ENCODE data around the gene MTHFS. TPM values are rescaled to one million over a fixed set of nuclear protein-coding genes. Genes with fewer than 3 reads are reported as not detected.

Gene MTHFS
- total RNA-seq, 2 experiments from 2014 or later, result 27.3 to 28.4 TPM

- intact Hi-C loops (cut with micrococcal nuclease), result no loop called here
- POLR2A ChIA-PET, result no interaction called here
- no peak overlapping the region for H3K27ac Mint-ChIP-seq
- no peak overlapping the region for H3K4me3 Mint-ChIP-seq
- H3K36me3 Mint-ChIP-seq (ENCODE audit: low read depth), result peaks cover 5% of the 10 kb centered on the region
- CTCF ChIA-PET, result interaction anchor here (1.8 kb wide), 1 partner anchor 21 kb away, joined by 6 read pairs; no protein-coding TSS in a partner anchor
- H3K27me3 Mint-ChIP-seq, result no peaks in the 10 kb centered on the region
- TF ChIP-seq CTCF (IDR thresholded peaks at IDR 0.05), result no peak
- peaks cover 3% of the 10 kb centered on the region for H3K4me1 Mint-ChIP-seq (ENCODE audit: low read depth)
- ATAC-seq (no peak), DNase-seq (no peak)
- H3K9me3 Mint-ChIP-seq, result no peaks in the 10 kb centered on the region
These were observed 64.3 kb downstream of the MTHFS start for GRCh38 chr15:79832367-79833120.

- Mint-ChIP-seq H3K4me3 (no peak overlapping the region), H3K9me3 (no peaks in the 10 kb centered on the region), H3K36me3 (ENCODE audit: low read depth) (peaks cover 5% of the 10 kb centered on the region), H3K27me3 (no peaks in the 10 kb centered on the region), H3K4me1 (ENCODE audit: low read depth) (peaks cover 3% of the 10 kb centered on the region), H3K27ac (no peak overlapping the region)
- DNase-seq (no peak), ATAC-seq (no peak)
- ChIA-PET CTCF (interaction anchor here (1.7 to 1.8 kb wide), 2 partner anchors 22 kb away, joined by 6 to 7 read pairs; no protein-coding TSS in a partner anchor), POLR2A (no interaction called here)
- intact Hi-C loops (cut with micrococcal nuclease), result no loop called here
- no peak for TF ChIP-seq CTCF (IDR thresholded peaks at IDR 0.05)
These were observed 65.2 kb downstream of the MTHFS start for GRCh38 chr15:79831604-79832003.

GRCh38 chr15:79829950-79830349, 66.9 kb downstream of the MTHFS start:
- no peak for TF ChIP-seq CTCF (IDR thresholded peaks at IDR 0.05)
- POLR2A ChIA-PET, result no interaction called here

DNA sequence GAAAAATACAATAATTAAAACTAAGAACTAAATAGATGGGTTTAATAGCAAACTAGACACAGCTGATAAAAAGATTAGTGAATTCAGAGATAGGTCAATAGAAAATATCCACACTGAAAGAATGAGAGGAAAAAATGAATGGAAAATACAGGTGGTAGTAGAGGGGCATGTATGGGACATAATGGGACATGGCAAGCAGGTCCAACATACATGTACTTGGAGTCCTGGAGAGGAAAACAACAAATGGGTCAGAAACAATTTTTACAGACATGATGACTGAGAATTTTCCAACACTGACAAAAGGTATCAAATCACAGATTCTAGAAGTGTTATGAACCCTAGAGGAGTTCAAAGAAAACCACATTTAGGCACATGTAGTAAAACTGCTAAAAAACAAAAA, 68.4 kb downstream of the MTHFS start:
- no peak for TF ChIP-seq CTCF (IDR thresholded peaks at IDR 0.05)
- no peak for DNase-seq
- Mint-ChIP-seq H3K27ac (no peak overlapping the region), H3K4me1 (ENCODE audit: low read depth) (peaks cover 3% of the 10 kb centered on the region), H3K27me3 (no peaks in the 10 kb centered on the region), H3K9me3 (no peaks in the 10 kb centered on the region), H3K4me3 (no peak overlapping the region), H3K36me3 (ENCODE audit: low read depth) (no peaks in the 10 kb centered on the region)
- intact Hi-C loops (cut with micrococcal nuclease), result no loop called here
- ChIA-PET POLR2A (no interaction called here), CTCF (no interaction called here)
- no peak for ATAC-seq

More at GRCh38 chr15:79829950-79830349, 66.9 kb downstream of the MTHFS start:
- DNase-seq (no peak), ATAC-seq (no peak)
- CTCF ChIA-PET, result interaction anchor here (1.7 kb wide), 1 partner anchor 23 kb away, joined by 7 read pairs; no protein-coding TSS in a partner anchor
- H3K9me3 Mint-ChIP-seq, result no peaks in the 10 kb centered on the region
- peaks cover 5% of the 10 kb centered on the region for H3K36me3 Mint-ChIP-seq (ENCODE audit: low read depth)
- no peak overlapping the region for H3K27ac Mint-ChIP-seq
- H3K27me3 Mint-ChIP-seq, result no peaks in the 10 kb centered on the region
- intact Hi-C loops (cut with micrococcal nuclease), result no loop called here
- H3K4me1 Mint-ChIP-seq (ENCODE audit: low read depth), result peaks cover 3% of the 10 kb centered on the region
- H3K4me3 Mint-ChIP-seq, result no peak overlapping the region

GRCh38 chr15:79826800-79827199, 70.0 kb downstream of the MTHFS start:
- ATAC-seq, result no peak
- no peak for TF ChIP-seq CTCF (IDR thresholded peaks at IDR 0.05)
- no peak for DNase-seq
- no peaks in the 10 kb centered on the region for H3K9me3 Mint-ChIP-seq
- POLR2A ChIA-PET, result no interaction called here
- H3K27ac Mint-ChIP-seq, result no peak overlapping the region
- intact Hi-C loops (cut with micrococcal nuclease), result no loop called here
- CTCF ChIA-PET, result no interaction called here
- H3K4me3 Mint-ChIP-seq, result no peak overlapping the region
- H3K36me3 Mint-ChIP-seq (ENCODE audit: low read depth), result no peaks in the 10 kb centered on the region
- H3K4me1 Mint-ChIP-seq (ENCODE audit: low read depth), result no peaks in the 10 kb centered on the region
- no peaks in the 10 kb centered on the region for H3K27me3 Mint-ChIP-seq
